ENCODE data around the gene TWIST1.

Gene TWIST1

DNA sequence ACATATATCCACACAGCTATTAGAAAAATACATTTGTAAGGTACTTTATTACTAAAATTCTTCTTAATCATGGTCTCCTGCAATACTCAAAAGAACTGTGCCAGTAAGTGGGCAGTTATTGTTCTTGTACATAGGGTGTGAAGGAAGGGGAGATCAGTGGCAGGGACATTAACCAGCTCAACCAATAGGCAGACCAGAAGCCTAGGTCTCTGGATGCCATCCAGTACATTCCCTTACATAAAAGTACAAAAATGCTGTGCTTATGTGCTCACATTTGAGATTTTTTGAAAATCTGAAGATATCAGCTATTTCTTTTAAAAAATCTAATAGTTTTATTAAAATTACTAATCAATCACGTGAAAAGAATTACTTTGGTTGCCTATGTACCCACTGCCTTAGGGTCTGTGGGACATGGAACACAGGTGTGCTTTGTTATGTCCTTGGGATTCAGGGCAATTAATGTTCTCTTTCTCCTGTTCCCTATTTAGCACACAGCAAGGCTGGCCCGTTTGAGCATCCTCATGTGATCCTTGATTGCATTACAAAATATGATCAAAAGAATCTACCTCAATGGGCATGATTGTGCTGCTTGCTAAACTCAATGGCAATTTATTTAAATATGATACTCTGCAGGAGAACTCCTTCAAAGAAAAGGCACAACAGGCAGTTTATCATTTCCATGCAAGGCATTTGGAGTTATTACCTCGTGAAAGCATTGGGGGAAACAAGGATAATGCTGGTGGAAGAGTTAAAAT is 22.7 kb downstream of the TWIST1 start:
- DNase-seq, result no peak

DNA sequence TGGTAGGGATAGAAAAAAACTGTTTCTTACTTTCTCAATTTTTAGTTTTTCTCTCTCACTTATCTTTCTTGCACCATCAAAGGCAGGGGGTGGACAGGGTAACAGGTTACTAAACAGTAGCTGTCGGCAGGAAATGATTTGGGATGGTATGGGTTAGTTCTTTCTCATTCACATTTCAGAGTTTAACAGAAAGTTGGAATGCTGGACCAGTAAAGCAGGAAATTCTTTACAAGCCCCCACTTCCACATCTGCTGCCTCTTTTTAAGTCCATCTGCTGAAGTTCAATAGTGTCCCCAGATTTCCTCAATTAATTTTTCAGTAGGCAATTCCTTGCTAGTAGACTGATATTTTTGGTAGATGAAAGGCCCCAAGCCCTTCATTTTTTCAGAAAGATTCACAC is 23.3 kb downstream of the TWIST1 start:
- DNase-seq, result no peak

DNA sequence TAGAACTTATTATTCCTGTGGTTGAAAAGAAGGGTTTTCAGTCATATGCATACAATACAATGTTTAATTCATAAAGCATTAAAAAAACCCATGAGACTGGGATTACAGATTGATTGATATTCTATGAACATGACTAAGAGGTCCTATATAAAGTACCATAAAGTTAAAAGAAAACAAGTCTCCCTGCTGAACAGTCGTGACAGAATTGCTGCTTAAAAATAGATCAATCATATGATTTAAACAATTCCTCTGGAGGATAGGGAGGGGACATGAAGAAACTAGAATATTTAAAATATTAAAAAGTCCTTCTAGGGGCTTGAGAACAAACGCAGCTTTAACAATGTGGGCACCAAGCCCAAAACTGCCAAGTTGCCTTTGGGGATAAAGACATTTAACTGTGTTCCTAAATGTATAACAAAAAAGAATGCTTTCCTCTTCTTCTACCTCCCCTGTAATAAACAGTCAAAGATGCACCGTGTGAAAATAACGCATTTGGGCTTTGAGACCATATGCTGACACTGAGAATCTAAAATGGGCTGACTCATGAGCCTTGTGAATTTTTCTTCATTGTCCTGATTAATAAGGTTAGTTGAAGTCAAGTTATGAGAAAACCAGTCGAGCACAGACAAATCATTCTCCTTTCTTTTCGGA is 25.8 kb downstream of the TWIST1 start:
- no peak for DNase-seq

DNA sequence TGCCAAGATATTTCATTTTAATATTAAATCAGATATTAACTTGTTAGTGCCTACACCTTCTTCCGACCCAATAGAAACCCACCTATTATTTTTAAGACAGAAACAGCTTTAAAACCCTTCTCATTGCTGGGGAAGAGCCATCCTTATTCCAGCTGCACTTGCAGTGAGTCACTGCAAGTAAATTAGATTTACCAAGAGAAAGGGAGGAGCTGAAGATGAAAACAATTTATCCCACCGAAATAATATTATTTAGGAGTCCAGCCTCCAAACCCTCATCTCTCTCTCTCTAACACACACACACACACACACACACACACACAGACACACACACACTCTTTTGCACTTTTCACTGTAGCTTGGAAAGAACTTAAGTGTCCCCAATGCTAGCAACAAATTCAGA is 26.9 kb downstream of the TWIST1 start:
- no peak for DNase-seq

DNA sequence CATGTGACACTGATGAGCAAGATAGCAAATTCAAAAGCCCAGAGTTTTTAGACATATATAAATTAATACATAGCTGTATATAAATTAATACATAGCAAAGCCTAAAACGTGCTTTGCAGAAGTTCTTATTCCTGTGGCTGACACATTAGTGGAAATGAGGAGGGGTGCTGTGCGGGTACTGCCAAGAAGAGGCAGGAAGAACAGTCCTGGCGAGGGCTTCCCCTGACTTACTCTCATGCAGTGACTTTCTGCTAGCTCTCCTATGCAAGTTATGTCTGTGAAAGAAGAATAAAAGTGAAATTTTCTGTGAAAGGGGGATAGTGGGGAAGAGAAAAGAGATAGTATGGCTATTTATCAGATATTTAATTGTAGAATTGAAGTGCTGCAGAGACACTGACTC is 27.6 kb downstream of the TWIST1 start:
- DNase-seq, result no peak

DNA sequence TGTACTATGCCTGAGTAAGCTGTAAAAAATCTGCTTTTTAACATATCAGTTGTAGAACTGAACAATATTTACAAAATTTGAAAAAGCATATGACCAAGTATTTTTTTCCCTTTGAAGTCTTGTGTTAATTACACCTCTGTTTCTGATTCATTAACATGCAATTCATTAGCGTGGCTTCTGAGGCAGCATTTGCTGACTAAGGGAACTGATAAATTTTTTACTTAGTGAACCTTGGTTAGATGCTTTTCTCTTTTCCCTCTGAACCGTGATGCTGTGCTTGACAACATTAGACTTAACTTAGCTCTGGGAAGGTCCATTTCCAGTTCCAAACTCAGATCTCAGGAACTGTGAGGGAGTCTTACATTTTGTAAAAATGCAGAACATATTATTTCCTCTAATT is 28.1 kb downstream of the TWIST1 start:
- DNase-seq, result no peak

DNA sequence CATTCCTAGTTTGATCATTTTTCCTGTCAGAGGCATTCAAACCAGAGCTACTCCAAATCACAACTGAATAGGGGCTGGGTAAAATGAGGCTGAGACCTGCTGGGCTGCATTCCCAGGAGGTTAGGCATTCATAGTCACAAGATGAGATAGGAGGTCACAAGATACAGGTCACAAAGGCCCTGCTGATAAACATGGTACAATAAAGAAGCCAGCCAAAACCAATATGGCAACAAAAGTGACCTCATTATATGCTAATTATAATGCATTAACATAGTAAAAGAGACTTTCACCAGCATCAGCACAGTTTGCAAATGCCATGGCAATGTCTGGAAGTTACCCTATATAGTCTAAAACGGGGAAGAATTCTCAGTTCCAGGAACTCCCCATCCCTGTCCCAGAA is 37.3 kb downstream of the TWIST1 start:
- DNase-seq, result no peak

DNA sequence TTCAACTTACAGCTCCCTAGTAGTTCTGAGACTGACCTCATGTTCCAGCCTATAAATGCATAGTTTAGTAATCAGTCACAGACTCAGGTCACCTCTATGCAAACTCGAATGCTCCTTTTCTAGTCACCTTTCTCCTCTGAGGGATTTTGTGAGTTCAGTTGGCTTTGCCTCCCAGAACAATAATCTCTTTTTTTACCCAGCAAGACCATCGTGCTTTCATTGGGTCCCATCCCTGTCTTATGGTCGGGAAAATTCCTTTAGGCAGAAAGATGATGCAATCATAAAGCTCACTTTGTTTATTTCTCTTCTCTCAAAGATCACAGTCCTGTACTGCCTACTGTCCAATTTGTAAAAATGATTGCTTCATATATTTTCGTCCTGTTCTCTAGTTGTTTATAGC is 38.4 kb downstream of the TWIST1 start:
- no peak for DNase-seq

DNA sequence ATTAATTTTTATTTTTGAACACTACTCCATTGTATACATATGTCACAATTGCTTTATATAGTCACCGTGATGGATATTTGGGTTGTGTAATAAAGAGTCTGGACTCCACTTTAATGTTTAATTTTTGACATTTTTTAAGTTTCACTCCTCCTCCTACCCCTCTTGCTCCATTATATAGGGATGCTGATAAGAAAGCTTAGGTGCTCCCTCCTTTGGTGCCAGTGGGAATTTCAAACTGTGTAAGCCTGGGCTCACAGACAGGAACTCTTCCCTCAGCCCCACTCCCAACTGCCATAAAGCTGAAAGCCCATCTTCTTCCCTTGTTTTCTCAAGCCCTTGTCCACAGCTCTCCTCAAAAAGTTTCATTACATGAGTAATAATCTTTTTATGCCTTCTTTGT is 47.6 kb downstream of the TWIST1 start:
- DNase-seq, result no peak

DNA sequence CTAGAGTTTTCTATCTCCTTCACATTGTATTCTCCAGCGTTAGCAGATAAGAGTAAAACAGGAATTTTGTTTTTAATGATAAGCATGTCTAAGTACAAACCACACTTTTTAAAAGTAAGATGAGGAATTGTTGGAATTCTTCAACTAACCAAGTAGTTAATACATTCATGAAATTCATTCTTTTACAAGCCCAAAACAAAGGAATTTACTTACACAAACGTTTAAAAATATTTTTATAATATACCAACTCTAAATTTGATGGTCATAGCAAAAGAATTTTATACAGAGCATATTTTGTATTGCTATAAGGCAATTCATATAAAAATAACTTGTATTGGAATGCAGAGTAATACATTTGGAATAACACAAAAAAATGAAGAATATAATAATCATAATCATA is 51.3 kb downstream of the TWIST1 start:
- no peak for DNase-seq
